Measurements from ENCODE around the gene MAN2A1.

Gene MAN2A1

DNA sequence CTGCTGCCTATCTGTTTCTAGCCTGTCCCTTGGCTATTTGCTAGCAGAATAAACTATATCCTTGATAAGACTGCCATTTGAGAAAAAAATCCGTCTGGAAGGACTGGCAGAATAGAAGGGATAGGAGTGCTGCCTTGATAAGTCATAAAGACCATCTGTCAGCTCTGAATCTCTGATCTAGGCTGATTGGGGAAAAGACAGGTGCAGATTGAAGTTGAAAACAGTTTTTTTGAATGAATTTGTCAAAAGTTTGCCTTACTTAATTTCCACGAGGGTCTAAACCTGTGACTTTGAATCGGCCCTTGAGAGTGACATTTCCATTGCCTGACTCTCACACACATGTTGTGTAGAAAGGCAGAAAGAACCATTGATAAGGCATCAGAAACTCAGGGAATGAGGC is 218.6 kb downstream of the MAN2A1 start:
- no peak for DNase-seq (ENCODE audit: low read depth)

DNA sequence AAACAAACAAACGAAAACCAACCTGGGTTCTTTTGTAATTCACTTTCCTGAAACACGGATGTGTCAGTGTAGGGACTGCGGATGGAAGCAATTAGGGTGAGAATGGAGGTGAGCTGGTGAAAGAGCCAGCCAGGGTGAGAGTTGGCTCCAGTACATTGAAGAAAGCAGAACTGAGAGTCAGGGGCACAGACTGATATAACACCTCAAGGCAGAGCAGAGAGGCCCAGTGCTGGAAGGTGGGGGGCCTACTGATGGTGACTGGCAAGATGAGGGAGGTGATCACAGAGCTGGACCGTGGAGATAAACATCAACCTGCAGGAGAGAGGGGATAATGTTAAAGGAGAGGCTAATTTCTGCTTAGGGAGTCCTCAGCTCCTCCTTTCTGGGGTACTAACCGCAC is 221.1 kb downstream of the MAN2A1 start:
- no peak for DNase-seq (ENCODE audit: low read depth)

DNA sequence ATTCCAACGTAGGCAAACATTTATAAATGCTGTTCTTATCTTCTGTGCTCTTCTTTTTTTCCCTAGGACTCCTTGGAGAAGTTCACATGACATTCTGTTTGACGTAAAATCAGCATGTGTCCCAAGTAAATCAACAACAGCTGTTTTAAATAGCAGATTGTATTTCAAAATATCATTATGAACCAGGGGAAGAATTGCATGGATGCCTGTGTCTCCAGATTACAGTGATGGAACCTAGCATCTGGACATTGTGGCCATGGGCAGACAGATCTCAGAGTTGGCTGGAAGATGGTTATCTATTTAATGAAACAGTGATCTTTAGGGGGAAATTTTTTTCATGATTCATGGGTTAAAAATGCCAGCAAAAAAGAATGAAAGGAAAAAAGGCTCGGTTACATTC is 222.0 kb downstream of the MAN2A1 start:
- peak; percentile 52 for DNase-seq (ENCODE audit: low read depth)

DNA sequence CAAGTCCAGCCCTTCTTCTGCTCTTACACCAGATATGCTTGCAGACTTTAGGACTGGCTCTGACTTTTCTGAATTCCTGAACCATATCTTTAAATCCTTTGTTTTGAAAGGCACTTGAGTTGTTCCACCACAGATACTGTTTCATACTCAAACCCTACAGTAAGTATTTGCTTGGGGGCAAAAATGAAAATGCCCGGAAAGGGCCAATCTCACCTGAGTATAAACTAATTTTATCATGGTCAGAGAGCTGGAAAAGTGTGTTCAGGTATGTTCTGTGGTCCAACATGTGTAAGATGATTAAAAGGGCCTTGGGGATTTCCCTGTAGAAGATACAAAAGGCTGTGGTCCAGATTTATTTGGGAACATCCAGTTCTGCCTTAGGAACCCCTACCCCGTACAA is 225.2 kb downstream of the MAN2A1 start:
- DNase-seq (ENCODE audit: low read depth): no peak

DNA sequence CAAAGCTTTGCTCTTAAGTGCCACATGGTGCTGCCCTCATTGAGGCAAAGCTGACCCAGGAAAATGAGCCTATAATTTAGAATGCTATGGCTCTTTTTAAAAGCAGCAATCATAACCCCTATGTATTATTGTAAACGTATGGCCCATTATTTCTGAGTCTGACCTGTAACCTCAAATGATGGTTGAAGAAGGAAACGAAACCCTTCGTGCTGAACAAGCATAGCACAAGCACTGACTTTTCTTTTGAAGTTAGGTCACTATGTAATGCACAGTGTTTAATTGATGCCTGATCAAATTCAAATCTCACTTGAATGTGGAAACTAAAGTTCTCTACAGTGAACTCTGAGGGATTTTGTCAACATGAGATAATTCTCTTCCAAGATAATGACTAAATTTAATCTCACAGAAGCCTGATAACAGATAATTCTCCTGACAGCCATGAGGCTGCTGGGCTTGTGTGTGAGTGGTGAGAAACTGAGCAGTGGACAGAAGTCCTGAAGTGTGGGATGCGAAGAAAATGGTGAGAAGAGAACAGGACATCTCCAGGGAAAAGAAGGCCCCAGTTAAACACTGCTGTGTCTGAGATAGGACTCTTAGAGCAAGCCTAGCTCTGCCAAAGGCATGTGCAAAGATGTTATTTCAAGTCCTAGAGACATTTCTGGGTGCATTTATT is 226.9 kb downstream of the MAN2A1 start:
- no peak for DNase-seq (ENCODE audit: low read depth)
